GM12872 (cell line): ENCODE data around the gene POLA2.

Source experiments
- CTCF ChIP-seq: IDR thresholded peaks from 3 replicates; pipeline ENCODE4 v1.5.1; 2011; ENCODE audit warnings: low read depth, mild to moderate bottlenecking, low read length, moderate library complexity; ENCODE audit not compliant: insufficient read depth

Gene POLA2

GRCh38 chr11:65300621-65301275, 39.0 kb downstream of the POLA2 start:
- TF ChIP-seq CTCF: no peak

- TF ChIP-seq CTCF: no peak
Measured at GRCh38 chr11:65301491-65302329, 39.9 kb downstream of the POLA2 start.

- TF ChIP-seq CTCF: no peak
Measured at GRCh38 chr11:65303555-65303954, 41.8 kb downstream of the POLA2 start.

- no peak for TF ChIP-seq CTCF
Measured at GRCh38 chr11:65304110-65304509, 42.3 kb downstream of the POLA2 start.

- no peak for TF ChIP-seq CTCF
Measured at GRCh38 chr11:65304613-65305012, 42.9 kb downstream of the POLA2 start.

GRCh38 chr11:65305501-65306268, 43.9 kb downstream of the POLA2 start:
- no peak for TF ChIP-seq CTCF
